WTC11 (cell line): Measurements from ENCODE around the gene CA5A.

ENCODE experiments used
- CTCF ChIP-seq: fragments of 200-600 bp; IDR thresholded peaks from 2 replicates; pipeline ENCODE4 v1.8.0; 2022; ENCODE audit warnings: antibody characterized with exemption
- FOXP4 ChIP-seq: sonication (generic); formaldehyde crosslinking; IDR thresholded peaks from 2 replicates; pipeline ENCODE4 v1.8.0; 2022; ENCODE audit warnings: mild to moderate bottlenecking, missing genetic modification reagents
- KAT7 ChIP-seq: sonication (generic); formaldehyde crosslinking; IDR thresholded peaks from 2 replicates; pipeline ENCODE4 v1.8.1; 2023; ENCODE audit warnings: missing genetic modification reagents, mild to moderate bottlenecking, borderline replicate concordance
- USF2 ChIP-seq: sonication (generic); formaldehyde crosslinking; IDR thresholded peaks from 2 replicates; pipeline ENCODE4 v1.8.1; 2023; ENCODE audit warnings: mild to moderate bottlenecking, missing genetic modification reagents, moderate library complexity
- ZNF416 ChIP-seq: fragments of 250-450 bp; sonication (Bioruptor Pico); IDR thresholded peaks from 2 replicates; pipeline ENCODE4 v1.9.0; 2021; ENCODE audit warnings: mild to moderate bottlenecking, inconsistent platforms

- TF ChIP-seq CTCF: no peak
- no peak for TF ChIP-seq KAT7 (CRISPR knock-in tag)
- TF ChIP-seq USF2 (CRISPR knock-in tag): no peak
- TF ChIP-seq FOXP4 (CRISPR knock-in tag): no peak
- no peak for TF ChIP-seq ZNF416
Measured at GRCh38 chr16:87840271-87840978, 95.9 kb downstream of the CA5A start.
